ENCODE measurements around the gene CCDC88B. TPM values are rescaled to one million over a fixed set of nuclear protein-coding genes. Genes with fewer than 3 reads are reported as not detected.
A peak's percentile ranks its signal among the peaks of the same experiment; 100 is the strongest.

Gene CCDC88B
- total RNA-seq, 1 donor from 2014 or later = 7.9 TPM

- no peak for TF ChIP-seq CTCF (IDR thresholded peaks at IDR 0.05)
- TF ChIP-seq POLR2A (IDR thresholded peaks at IDR 0.05) = no peak
- Histone ChIP-seq H3K27me3 (no peaks in the 10 kb centered on the region), H3K36me3 (no peaks in the 10 kb centered on the region), H3K27ac (no peak overlapping the region), H3K4me1 (peaks cover 25% of the 10 kb centered on the region), H3K9me3 (no peaks in the 10 kb centered on the region), H3K4me3 (no peak overlapping the region)
- DNase-seq (ENCODE audit: extremely low spot score in 2 of 2) = no peak
- intact Hi-C loops (cut with DNase I) = no loop called here
Observed at GRCh38 chr11:64338716-64339115, 1.3 kb upstream of the CCDC88B start.

- H3K27ac ChIP-seq = no peak overlapping the region
- peaks cover 25% of the 10 kb centered on the region for H3K4me1 ChIP-seq
- TF ChIP-seq POLR2AphosphoS5 (IDR thresholded peaks at IDR 0.05; ENCODE audit: insufficient read depth in 1 of 2, low read depth in 1 of 2) = no peak
- TF ChIP-seq CTCF (IDR thresholded peaks at IDR 0.05) = no peak
- TF ChIP-seq POLR2A (IDR thresholded peaks at IDR 0.05) = no peak
- H3K36me3 ChIP-seq = no peaks in the 10 kb centered on the region
- H3K9me3 ChIP-seq = no peaks in the 10 kb centered on the region
- H3K27me3 ChIP-seq = no peaks in the 10 kb centered on the region
- DNase-seq (ENCODE audit: extremely low spot score in 2 of 2) = no peak
- intact Hi-C loops (cut with DNase I) = no loop called here
- H3K4me3 ChIP-seq = no peak overlapping the region
Observed at GRCh38 chr11:64339286-64339685, 718 bp upstream of the CCDC88B start.

GRCh38 chr11:64340671-64341335 lies 799 bp downstream of the CCDC88B start:
- no peak overlapping the region for H3K27ac ChIP-seq
- DNase-seq (ENCODE audit: extremely low spot score in 2 of 2) = no peak

GRCh38 chr11:64341429-64341828 lies 1.4 kb downstream of the CCDC88B start:
- no peak for TF ChIP-seq POLR2A (IDR thresholded peaks at IDR 0.05)
- TF ChIP-seq POLR2AphosphoS5 (IDR thresholded peaks at IDR 0.05; ENCODE audit: insufficient read depth in 1 of 2, low read depth in 1 of 2) = no peak
- TF ChIP-seq CTCF (IDR thresholded peaks at IDR 0.05) = no peak
- no peaks in the 10 kb centered on the region for H3K36me3 ChIP-seq

More at GRCh38 chr11:64340671-64341335, 799 bp downstream of the CCDC88B start:
- H3K27me3 ChIP-seq = no peaks in the 10 kb centered on the region
- no peaks in the 10 kb centered on the region for H3K36me3 ChIP-seq
- H3K4me1 ChIP-seq = peaks cover 25% of the 10 kb centered on the region
- no peak for TF ChIP-seq CTCF (IDR thresholded peaks at IDR 0.05)
- no peak for TF ChIP-seq POLR2A (IDR thresholded peaks at IDR 0.05)
- no peak for TF ChIP-seq POLR2AphosphoS5 (IDR thresholded peaks at IDR 0.05; ENCODE audit: insufficient read depth in 1 of 2, low read depth in 1 of 2)
- H3K9me3 ChIP-seq = no peaks in the 10 kb centered on the region
- peak overlapping the region in 1 of 2 donors; percentile 33 for H3K4me3 ChIP-seq
- intact Hi-C loops (cut with DNase I) = no loop called here

More at GRCh38 chr11:64341429-64341828, 1.4 kb downstream of the CCDC88B start:
- Histone ChIP-seq H3K27me3 (no peaks in the 10 kb centered on the region), H3K4me3 (no peak overlapping the region), H3K27ac (no peak overlapping the region), H3K4me1 (peaks cover 25% of the 10 kb centered on the region), H3K9me3 (no peaks in the 10 kb centered on the region)
- intact Hi-C loops (cut with DNase I) = no loop called here
- no peak for DNase-seq (ENCODE audit: extremely low spot score in 2 of 2)
